ENCODE data around the gene MOGAT1. TPM values are rescaled to one million over a fixed set of nuclear protein-coding genes. Genes with fewer than 3 reads are reported as not detected.

The MOGAT1 gene
- total and polyA plus RNA-seq, 2 of the 13 experiments (the other 11 are each of a cell fraction or from before 2014, with no cell fraction given), result 0.98 to 4.3 TPM

- TF ChIP-seq CSRNP1 (CRISPR knock-in tag; IDR thresholded peaks at IDR 0.05) (no peak), ZNF263 (CRISPR knock-in tag; IDR thresholded peaks at IDR 0.05) (no peak), E2F1 (CRISPR knock-in tag; IDR thresholded peaks at IDR 0.05) (no peak), DMAP1 (CRISPR knock-in tag; IDR thresholded peaks at IDR 0.05) (peak; percentile 16), MLX (CRISPR knock-in tag; IDR thresholded peaks at IDR 0.05) (peak; percentile 42; the same call in 1 of the 2 replicates), ZNF543 (CRISPR knock-in tag; IDR thresholded peaks at IDR 0.05) (no peak), HOXD1 (CRISPR knock-in tag; IDR thresholded peaks at IDR 0.05) (peak; percentile 54; the same call in 1 of the 2 replicates), YY1 (IDR thresholded peaks at IDR 0.05; ENCODE audit: insufficient read depth, insufficient replicate concordance, low read depth, low read length) (peak; percentile 83), TFE3 (CRISPR knock-in tag; IDR thresholded peaks at IDR 0.05) (peak; percentile 89), ZNF232 (CRISPR knock-in tag; IDR thresholded peaks at IDR 0.05; ENCODE audit: borderline replicate concordance) (peak; percentile 51; the same call in 1 of the 2 replicates), TBL1XR1 (IDR thresholded peaks at IDR 0.05; ENCODE audit: borderline replicate concordance, low read length, partially characterized antibody) (no peak), ZBTB34 (CRISPR knock-in tag; IDR thresholded peaks at IDR 0.05) (no peak), ZNF101 (CRISPR knock-in tag; IDR thresholded peaks at IDR 0.05; ENCODE audit: borderline replicate concordance, low read depth) (no peak), ZFAT (CRISPR knock-in tag; conservative IDR thresholded peaks at IDR 0.05) (no peak), ZNF776 (CRISPR knock-in tag; IDR thresholded peaks at IDR 0.05) (no peak), ZNF503 (CRISPR knock-in tag; IDR thresholded peaks at IDR 0.05) (peak; percentile 69; the same call in 1 of the 2 replicates), ZFP36L2 (CRISPR knock-in tag; IDR thresholded peaks at IDR 0.05) (no peak), SSRP1 (CRISPR knock-in tag; IDR thresholded peaks at IDR 0.05) (no peak), TERF1 (CRISPR knock-in tag; IDR thresholded peaks at IDR 0.05) (no peak)
These were observed 1.0 kb upstream of the MOGAT1 start (continued) for GRCh38 chr2:222670191-222671038.

All from HepG2 (cell line).